Right renal cortex interstitium (tissue), 3 donors: ENCODE measurements around the gene IGFBPL1. TPM values are rescaled to one million over a fixed set of nuclear protein-coding genes. Genes with fewer than 3 reads are reported as not detected.

Experiments
- DNase-seq, 3 donors: peaks; one replicate each; pipeline ENCODE4 v3.0.0-alpha.2; 2013; ENCODE audit warnings: low read depth in 3 of 3, low spot score in 2 of 3
- polyA plus RNA-seq, 3 donors: library from polyadenylated mRNA; unstranded; fragments of 120-200 nt; gene quantifications; one replicate each; pipeline ENCODE4 v1.2.1, GENCODE V29; 2013; ENCODE audit not compliant: insufficient read length in 3 of 3

IGFBPL1 gene
- polyA plus RNA-seq, 3 donors, result 1.5 to 1.9 (median 1.8) TPM

DNA sequence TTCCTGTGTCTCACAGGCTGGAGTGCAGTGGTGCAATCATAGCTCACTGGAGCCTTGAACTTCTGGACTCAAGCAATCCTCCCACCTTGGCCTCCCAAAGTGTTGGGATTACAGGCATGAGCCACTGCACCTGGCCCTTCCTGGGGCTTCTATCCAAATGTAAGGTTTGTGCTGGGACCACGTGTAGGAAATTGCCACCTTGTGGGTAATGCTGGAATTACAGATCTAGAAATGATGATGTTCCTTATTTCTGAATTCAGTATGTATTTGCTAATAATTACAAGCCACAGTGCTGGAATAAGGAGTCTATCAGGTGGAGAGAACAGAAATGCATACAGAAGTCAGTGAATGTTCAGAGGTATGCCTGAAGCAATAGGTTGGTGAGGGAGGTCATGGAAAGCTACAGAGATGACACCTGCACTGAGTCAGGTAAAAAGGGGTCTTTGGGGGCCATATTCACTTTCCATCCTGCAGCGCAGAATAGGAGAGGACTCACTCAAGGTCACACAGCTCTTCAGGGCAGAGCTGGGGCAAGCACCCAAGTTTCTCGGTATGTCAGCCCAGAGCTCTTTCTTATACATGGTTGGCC lies 8.8 kb upstream of the IGFBPL1 start:
- DNase-seq, result no peak

DNA sequence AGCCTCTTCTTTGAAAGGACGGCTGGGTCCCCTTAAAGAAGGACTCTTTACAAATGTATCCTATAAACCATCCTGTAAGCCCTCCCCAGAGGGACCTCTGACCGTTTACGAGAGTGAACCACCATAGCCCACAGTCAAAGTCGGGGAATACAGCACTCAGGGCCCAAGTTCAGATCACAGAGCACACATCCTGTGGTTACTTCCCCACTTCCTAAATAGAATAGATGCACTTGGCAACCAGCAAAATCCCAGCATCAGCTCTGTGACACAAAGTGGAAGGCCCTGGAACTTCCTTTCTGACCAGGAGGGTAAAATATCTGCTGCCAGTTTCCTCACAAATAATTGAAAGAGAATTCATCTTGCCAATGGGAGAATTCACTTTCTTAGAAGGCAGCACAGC lies 6.9 kb upstream of the IGFBPL1 start:
- no peak for DNase-seq

DNA sequence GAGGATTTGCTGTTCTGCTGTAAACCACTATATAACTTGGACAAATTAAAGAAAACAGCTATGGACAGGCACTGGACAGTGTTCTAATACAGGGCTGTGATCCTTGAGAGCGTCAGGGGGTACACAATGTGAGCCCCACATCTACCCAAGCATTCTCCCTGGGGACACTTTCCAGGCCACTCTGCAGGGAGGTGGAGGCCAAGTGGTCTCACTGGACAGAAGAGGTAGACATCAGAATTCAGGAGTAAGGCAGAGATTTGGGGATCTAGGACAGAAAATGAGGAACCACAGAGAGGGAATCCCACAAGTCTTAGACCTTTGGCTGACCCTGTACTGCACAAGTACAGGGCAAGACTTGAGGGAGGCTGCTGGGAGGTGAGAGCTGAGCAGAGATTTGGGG lies 3.8 kb upstream of the IGFBPL1 start:
- DNase-seq, result no peak

- no peak for DNase-seq
Measured at GRCh38 chr9:38424918-38425317, 664 bp upstream of the IGFBPL1 start.

GRCh38 chr9:38423273-38423972 lies 831 bp downstream of the IGFBPL1 start:
- DNase-seq, result no peak

DNA sequence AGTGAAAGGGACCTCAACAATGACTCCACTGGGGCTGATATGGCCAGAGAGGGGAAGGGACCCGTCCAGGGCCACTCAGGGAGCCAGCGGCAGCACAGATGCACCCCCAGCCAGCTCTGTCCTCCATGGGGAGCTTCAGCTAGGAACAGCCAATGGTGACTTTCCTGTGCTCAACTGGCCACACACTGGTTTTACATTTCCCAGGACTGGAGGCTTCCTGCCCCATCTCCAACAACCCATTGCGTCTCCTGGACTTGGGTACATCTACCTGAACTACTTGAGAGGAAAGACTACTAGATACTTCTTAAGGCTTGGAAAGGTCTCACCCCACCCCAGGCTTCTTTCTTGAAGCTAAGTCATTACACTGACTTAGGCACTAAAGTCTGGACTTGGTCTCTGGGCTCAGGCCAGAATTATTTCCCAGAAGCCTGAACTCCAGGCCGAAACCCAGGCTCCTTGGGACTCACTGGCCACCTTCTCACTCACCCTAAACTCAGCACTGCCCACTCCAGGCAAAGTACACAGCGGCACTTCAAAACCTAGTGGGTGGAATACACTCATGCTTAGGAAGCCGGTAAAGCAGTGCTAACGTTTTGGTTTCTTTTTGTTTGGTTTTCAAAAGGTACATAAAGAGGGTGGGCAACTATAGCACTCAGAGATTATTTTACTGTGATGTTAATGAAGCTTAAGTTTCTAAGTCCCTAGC lies 1.5 kb downstream of the IGFBPL1 start:
- no peak for DNase-seq

DNA sequence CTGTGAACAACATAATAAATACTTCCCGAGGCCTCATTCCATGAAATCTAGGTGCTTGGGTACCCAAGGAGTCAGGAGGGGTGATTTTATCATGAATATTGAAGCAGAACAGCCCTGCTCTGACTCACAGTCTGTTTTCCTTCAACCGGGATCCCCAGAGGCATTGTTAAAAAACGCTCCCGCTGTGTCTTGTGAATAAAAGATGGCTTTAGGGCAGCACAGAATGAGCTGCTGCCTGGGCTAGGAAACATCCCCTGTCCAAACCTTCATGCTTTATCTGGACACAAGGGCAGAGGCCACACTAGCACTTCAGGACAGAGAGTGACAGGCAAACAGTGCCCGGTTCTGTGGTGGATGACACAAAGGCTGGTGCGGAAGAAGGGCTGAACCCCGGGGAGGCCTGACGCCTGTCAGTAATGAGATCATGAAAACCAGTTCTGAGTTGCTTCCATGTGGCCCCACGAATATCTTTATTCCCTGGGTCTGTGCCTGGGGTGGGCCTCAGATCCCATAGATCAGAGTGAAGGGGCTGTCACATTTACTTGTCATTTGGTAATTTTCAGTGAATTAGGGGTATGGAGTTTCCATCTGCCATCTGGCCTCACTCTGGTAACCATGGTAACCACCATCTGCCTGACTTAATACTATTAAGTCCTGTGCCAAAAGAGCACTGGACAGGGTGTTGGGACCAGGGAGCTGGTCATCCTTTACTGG lies 2.6 kb downstream of the IGFBPL1 start:
- DNase-seq, result no peak

DNA sequence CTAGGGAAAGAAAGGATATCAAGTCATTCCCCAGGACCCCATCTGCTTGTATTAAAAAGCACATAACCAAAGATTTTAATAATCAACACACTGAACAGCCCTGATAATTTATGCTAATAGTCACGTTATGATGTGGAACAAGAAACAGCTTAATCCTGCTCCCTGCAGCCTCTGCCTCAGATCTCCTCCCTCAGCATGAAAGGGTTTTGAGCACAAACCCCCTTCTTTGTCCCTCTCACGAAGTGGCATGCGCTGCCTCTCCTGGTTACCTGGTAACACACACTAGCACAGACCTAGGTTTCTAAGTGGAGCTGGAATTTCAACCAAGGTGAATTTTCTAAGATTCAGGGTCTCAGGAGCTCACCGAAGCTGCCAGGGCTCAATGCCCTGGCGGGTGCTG lies 5.1 kb downstream of the IGFBPL1 start:
- DNase-seq, result no peak

GRCh38 chr9:38418366-38418765 lies 5.9 kb downstream of the IGFBPL1 start:
- DNase-seq, result no peak

DNA sequence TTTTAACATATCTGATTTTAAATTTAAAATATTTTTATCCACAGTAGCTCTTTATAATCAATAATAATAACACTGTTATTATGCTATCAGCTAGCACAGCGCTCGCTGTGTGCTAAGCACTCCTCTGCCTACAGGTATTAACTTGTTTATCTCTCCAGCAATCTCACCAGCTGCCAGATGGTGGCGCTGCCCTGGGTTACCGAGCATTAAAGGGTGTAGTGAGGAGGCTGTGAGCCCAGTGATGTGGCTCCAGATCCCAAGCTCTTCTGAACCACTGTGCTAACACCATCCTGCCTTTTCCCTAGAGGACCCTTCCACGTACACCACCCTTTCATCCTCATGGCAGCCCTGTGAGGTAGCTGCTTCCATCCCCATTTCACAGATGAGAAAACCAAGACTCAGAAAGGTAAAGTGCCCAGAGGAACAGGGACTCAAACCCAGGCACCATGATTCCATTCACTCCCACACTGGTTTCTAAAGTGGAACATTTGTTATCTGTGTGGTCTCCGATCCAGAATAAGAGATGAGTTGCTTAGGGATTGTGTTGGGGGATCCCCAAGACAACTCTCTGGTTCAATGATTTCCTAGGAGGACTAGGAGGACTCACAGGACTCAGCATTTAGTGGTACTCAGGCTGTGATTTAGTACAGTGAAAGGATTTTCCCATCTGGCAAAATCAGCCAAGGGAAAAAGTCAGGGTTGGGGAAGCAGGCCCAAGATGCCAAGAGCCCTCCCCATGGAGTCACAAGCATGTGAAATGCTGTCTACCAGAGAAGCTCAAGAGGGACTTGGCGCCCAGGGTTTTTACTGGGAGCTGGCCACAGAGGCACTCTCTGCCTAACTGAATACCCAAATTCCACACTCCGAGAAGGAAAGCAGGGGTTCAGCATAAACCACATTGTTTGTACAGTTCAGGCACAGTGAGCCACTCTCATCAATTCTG lies 7.0 kb downstream of the IGFBPL1 start:
- no peak for DNase-seq

DNA sequence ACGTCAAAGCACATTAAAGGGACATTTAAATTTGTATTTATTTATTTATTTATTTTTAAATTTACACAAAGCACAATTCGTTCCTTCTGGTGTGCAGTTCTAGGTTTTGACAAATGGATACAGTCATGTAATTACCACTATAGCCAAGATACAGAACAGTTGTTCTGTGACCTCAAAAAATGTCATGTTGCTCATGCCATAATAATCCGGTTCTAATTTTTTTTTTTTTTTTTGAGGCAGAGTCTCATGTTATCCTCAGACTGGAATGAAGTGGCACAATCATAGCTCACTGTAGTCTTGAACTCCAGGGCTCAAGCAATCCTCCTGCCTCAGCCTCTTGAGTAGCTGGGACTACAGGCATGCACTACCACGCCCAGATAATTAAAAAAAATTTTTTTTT lies 7.8 kb downstream of the IGFBPL1 start:
- DNase-seq, result no peak

GRCh38 chr9:38415856-38416255 lies 8.4 kb downstream of the IGFBPL1 start:
- DNase-seq, result no peak

GRCh38 chr9:38414040-38414723 lies 10.1 kb downstream of the IGFBPL1 start:
- DNase-seq, result no peak

GRCh38 chr9:38413283-38413682 lies 11.0 kb downstream of the IGFBPL1 start:
- DNase-seq, result no peak

DNA sequence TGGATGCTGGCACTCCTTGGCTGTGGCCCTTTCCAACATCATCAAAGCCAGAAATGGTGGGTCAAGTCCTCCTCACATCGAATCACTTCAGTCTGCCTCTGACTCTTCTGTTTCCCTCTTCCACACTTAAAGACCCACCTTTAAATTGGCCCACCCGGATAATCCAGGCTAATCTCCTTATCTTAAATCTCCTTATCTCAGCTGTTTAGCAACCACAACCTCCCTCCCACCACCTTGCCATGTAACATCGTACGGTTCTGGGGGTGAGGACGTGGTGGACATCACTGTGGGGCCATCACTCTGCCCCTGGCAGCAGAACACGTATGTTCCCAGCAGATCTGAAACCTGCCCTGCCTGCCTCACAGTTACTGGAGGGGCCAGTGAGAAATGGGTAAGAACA lies 11.5 kb downstream of the IGFBPL1 start:
- no peak for DNase-seq

GRCh38 chr9:38408719-38409118 lies 15.5 kb downstream of the IGFBPL1 start:
- DNase-seq, result no peak

DNA sequence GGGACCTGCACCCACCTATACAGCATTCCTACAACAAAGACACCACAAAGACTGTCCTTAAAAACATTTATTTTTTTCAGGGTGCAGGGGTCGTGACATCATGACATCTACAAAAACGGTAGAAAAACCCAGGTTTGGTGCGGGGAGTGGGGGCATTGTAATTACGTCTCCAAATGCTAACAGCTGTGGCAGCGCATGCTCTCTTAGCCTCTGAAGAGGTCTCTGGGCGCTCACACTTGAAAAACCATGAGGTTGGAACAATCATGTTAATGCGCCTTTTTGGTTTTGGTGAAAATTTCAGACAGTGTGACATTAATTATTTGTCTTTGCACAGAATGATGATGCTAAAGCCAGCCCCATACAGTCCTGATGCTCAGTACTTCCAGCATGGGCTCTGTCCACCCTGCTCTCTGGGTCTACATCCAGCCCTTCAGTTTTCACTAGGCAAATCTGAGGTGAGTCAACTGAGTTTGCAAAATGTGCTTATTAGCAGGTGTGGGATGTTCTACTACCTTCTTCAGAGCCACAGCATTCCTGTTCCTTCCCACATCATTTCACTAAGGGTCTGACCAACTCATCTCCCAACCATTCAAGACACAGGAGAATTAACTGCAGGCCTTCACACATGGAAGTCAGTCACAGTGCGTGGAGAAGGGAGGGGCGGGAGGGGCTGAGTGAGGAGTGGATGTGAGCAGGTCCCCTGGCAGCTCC lies 17.6 kb downstream of the IGFBPL1 start:
- DNase-seq, result no peak

DNA sequence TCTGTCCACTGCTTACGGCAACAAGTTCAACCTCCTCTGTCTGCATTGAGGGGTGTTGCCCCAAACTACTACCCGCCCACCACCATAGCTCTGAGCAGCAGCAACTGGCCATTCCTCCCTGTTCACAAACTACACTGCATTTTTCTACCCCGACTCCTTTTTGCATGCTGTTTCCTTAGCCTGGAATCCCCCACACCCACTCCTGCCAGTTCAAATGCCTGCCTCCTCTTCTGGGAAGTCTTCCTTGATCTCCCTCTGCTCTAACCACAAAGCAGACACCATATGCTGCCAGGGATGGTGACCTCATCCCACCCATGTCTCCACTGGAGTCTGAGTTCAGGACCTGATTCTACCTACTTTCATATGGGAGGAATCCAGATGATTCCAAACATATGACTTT lies 18.5 kb downstream of the IGFBPL1 start:
- no peak for DNase-seq

DNA sequence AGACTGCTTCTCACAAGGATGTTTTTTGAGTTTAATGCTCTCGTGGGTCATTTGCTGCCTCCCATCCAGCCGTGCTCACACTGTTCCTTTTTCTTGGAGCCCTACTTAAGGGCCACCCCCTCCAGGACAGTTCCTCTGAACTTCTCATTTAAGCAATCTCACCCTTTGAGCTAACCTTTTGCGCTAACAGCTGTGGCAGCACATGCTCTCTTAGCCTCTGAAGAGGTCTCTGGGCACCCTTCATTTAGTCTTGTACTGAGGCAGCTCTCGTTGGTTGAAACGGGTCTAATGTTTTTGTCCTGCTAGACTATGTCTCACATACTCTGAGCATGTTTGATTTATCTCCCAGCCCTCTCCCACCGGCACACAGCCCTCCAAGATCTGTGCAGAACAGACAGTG lies 19.9 kb downstream of the IGFBPL1 start:
- no peak for DNase-seq
